ENCODE results near the gene ACTR3. TPM values are rescaled to one million over a fixed set of nuclear protein-coding genes. Genes with fewer than 3 reads are reported as not detected.

ACTR3 gene
- total and polyA plus RNA-seq, 2 experiments from 2014 or later, result 63.7 to 137 TPM

GRCh38 chr2:113891265-113891959, 1.5 kb downstream of the ACTR3 start (continued):
- TF ChIP-seq ZNF462 (CRISPR knock-in tag; IDR thresholded peaks at IDR 0.05) (no peak), STAT1 (IDR thresholded peaks at IDR 0.05; ENCODE audit: unreplicated experiment) (no peak)

- Histone ChIP-seq H3K79me2 (replicated peaks; ENCODE audit: insufficient read depth) (peaks cover 72% of the 10 kb centered on the region), H3K4me2 (peak overlapping the region; percentile 70), H3K27ac (ENCODE audit: low read depth) (no peak overlapping the region), H3K36me3 (ENCODE audit: insufficient read depth) (no peaks in the 10 kb centered on the region), H3K9me2 (ENCODE audit: insufficient read depth) (no peaks in the 10 kb centered on the region), H3K4me3 (peak overlapping the region; percentile 67), H4K20me1 (replicated peaks; ENCODE audit: insufficient read depth) (peaks cover 32% of the 10 kb centered on the region), H3K4me1 (ENCODE audit: insufficient read depth) (peaks cover 65% of the 10 kb centered on the region), H3K27me3 (ENCODE audit: insufficient read depth) (no peaks in the 10 kb centered on the region), H3F3A (replicated peaks; ENCODE audit: low read depth) (peaks cover 11% of the 10 kb centered on the region), H2AFZ (no peak overlapping the region)
- ATAC-seq, result no peak
- H3K4me1 Mint-ChIP-seq, result peaks cover 72% of the 10 kb centered on the region
- H3K27me3 Mint-ChIP-seq (ENCODE audit: insufficient read depth, low read depth, poor library complexity), result peaks cover 7% of the 10 kb centered on the region
- H3K27ac Mint-ChIP-seq, result no peak overlapping the region
- peak overlapping the region; percentile 90 for H3K4me3 Mint-ChIP-seq
- TF ChIP-seq ZNF331 (CRISPR knock-in tag; IDR thresholded peaks at IDR 0.05; ENCODE audit: low read depth) (no peak), EZH2 (IDR thresholded peaks at IDR 0.05; ENCODE audit: low read depth, unreplicated experiment) (no peak), CTCF (conservative IDR thresholded peaks at IDR 0.05; ENCODE audit: low read depth in 2 of 2) (no peak), ETS1 (IDR thresholded peaks at IDR 0.05) (no peak), JUNB (IDR thresholded peaks at IDR 0.05; ENCODE audit: unreplicated experiment) (no peak)
- DNase-seq (ENCODE audit: low spot score), result no peak
- peaks cover 11% of the 10 kb centered on the region; the same call in 2 of the 3 replicates for H3K36me3 Mint-ChIP-seq (ENCODE audit: low read depth)
- H3K9me3 Mint-ChIP-seq, result no peaks in the 10 kb centered on the region; the same call in 2 of the 3 replicates
These were observed 2.3 kb downstream of the ACTR3 start for GRCh38 chr2:113892004-113892710.

Data from GM23338 (cell line).